Activated CD4-positive, alpha-beta T cell treated with anti-CD3 and anti-CD28 coated beads, Interleukin-2, Interleukin-6, amounts not matched to agents 100 ng/mL and 50 ng/mL, durations not matched to agents 16 hours and 8 hours (primary cell): ENCODE data around the gene CARD19.
"Not testable (repeated sequence)": the region's sequence is repeated elsewhere in the genome, so short reads cannot be mapped to it uniquely, and the experiment has no call there.

ENCODE experiments used
- DNase-seq: peaks from one replicate; pipeline ENCODE4 v3.0.0-alpha.2; 2020

The CARD19 gene

GRCh38 chr9:93107825-93108161 is 11.8 kb downstream of the CARD19 start:
- no peak for DNase-seq

DNA sequence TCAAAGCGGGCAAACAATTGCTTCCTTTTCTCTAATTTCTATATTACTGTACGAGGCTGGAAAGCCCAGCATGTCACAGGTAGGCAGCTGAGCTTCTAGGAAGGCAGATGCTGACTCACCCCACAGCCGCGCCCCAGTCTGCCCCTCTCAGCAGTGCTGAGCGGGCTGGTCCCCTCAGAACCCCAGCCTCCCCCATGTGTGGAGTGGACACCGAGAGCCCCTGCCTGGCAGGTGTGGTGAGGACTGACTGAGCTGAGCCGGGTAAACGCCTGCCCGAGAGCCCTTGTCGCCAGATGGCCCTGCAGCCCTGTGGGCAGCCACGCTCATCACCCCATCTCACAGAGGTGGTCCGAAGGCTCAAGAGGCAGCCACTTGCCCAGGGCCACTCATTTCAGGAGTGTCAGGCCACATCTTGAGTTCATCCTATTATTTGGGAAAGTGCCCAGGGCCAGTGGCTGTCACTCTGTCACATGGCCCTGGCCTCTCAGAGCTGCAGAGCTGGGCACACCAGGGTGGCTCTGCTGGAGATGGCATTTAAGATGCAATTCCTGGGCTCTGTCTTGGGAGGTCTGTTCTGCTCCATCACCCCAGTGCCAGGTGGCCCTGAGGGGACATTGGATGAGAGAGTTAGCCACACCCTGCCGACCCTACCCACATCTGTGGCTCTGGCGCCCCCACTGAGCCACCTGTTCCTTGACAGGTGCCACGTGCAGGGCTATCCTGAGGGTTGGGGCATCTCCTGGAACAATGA is 12.4 kb downstream of the CARD19 start:
- peak; percentile 88 for DNase-seq

- DNase-seq, result no peak
Observed at GRCh38 chr9:93110311-93110855, 14.4 kb downstream of the CARD19 start.

DNA sequence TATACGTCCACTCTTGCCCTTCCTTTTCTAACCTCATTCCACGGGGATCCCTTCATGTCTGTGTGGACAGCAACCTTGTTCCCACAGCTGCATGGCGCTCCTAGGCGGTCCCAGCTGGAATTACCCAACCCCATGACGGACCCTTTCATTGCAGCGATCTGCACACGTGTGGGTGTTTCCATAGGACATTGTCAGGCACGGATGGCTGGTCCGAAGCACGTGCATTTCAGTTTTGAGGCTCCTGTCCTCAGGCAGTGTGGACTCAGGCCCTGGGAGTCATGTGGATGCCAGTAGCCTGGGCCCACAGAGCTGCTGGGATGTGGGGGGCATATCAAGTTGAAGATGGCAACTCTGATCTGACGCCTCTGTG is 15.0 kb downstream of the CARD19 start:
- DNase-seq, result no peak

GRCh38 chr9:93111371-93112115 is 15.5 kb downstream of the CARD19 start:
- DNase-seq, result peak; percentile 72

GRCh38 chr9:93112116-93112863 is 16.3 kb downstream of the CARD19 start:
- DNase-seq, result no peak

DNA sequence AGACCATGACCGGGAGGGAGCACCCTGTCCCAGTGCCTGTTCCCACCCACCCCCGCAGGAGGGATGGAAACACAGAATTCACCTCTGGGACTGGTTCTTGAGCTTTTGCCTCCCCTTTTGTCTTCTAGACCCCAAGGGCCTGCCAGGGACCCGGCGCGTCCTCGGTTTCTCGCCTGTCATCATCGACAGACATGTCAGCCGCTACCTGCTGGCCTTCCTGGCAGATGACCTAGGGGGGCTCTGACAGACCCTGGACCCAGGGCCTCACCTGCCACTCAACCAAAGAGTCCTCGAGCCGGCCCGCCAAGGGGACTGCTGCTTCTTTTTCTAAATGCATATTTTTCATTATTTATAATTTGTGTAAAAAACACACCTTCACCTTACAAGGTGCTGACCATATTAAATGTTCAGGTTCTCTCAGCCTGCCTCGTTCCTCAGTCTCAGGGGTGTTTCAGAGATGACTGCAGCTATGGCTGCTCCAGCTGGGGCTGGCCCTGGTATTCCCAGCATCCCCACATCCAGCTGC is 16.9 kb downstream of the CARD19 start:
- DNase-seq, result no peak

DNA sequence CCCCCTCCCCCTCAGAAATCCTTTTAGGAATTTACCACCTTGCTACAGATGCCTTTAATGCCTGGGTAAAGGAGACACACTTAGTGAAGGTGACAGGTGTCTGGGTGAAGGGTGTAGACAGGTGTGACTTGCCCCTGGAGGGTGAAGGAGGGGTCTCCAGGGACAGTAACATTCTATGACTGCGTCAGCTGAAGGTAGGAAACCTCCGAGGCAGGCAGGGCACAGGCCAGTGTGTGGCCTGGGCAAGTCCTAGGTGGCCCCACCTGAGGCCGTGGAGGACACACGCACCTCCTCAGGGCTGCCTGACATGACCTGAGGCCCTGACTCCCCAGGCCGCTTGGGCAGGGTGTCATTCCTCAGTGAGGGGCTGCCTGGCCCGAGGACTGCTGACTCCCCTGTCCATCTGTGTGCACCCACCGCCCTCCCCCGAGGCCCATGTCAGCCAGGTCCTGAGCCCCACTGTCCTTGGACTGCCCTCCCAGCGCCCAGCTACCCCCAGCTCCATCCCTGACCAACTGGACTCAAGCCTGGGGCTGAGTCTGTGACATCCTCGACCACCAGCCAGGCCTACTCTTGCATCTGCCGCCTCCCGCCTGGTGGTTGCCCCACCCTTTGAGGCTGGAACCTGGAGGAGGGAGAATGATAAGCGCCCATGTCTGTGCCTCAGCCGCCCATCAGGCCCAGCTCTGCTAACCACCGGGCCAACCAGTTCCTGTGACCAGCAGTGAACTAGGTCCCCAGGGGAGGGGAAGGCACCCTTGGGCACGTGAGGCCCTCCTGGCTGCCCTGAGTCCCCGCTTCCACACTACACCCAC is 18.4 kb downstream of the CARD19 start:
- DNase-seq, result no peak

DNA sequence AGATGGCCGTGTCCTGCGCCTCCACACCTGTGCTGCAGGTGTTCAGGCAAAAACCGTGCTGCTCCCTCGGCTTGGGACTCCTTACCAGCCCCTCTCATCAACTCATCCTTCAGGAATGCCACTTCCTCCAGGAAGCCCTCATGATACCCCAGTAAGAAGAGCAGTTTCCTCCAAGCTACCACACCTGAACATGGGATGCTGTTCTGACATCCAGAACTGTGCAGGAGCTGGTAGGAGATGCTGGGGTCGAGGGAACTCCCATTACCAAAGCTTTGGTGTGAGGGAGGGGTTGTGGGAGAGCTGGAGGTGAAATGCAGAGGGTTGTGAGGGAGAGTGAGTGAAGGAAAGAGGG is 18.9 kb downstream of the CARD19 start:
- DNase-seq, result no peak

- no peak for DNase-seq
Observed at GRCh38 chr9:93115486-93116071, 19.6 kb downstream of the CARD19 start.

DNA sequence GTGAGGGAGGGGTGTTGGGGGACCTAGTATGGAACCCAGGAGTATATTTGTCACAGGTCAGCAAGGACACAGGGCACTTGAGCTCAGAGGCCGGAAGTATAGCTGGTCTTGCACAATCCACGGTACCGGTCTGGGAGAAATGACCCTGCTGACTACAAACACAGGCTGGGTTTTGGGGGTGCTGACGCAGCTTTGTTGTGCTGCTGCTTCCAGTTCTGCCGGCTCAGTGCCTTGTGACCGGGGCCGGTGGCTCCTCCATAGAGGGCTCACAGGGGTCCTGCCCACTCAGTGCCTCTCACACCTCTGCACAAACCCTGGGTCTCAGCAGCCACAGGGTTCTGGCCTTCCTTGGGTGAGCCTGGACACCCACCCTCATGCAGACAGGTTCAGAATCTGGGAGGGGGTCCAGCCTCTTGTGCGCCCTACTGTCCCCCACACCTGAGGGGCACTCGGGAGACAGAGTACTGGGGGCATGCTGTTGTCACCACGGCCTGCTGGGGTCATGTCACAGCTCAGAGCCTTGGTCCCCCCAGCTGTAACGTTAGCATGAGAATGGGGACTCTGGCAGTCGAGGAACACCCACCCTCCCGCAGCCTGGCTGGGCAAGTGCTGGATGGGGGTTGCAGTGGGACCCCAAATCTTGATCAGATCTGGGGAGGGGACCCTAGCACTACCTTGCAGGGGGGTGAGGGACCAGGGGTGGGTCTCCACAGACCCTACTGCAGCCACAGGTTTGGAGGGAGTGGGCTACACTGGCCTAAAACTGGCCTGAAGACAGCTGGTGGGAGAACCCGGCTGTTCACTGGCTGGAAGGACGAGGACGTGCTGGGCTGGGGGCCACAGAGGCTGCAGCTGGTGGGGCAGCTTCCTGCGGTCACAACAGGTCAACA is 20.3 kb downstream of the CARD19 start:
- DNase-seq, result no peak

GRCh38 chr9:93117521-93117920 is 21.5 kb downstream of the CARD19 start:
- DNase-seq, result not testable (repeated sequence)

- DNase-seq, result no peak
Observed at GRCh38 chr9:93117924-93118862, 22.2 kb downstream of the CARD19 start.

- no peak for DNase-seq
Observed at GRCh38 chr9:93118863-93119702, 23.1 kb downstream of the CARD19 start.

DNA sequence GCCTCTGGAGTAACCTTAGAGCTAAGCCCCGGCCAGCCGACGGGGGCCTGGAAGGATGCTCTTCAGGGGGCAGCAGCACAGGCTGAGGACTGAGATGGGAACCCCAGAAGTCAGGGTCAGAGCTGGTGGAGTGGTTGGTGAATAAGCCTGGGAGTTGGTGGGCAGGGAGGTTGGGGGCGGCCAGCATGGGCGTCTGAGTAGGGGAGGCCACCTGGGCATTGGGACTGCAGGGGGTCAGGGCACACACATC is 23.6 kb downstream of the CARD19 start:
- no peak for DNase-seq

- peak; percentile 64 for DNase-seq
Observed at GRCh38 chr9:93119953-93120845, 24.2 kb downstream of the CARD19 start.

GRCh38 chr9:93120846-93121315 is 24.9 kb downstream of the CARD19 start:
- DNase-seq, result no peak
